ENCODE data around the gene FANCI. TPM values are rescaled to one million over a fixed set of nuclear protein-coding genes. Genes with fewer than 3 reads are reported as not detected.
A peak's percentile ranks its signal among the peaks of the same experiment; 100 is the strongest.

Gene FANCI
- total RNA-seq, 1 donor from 2014 or later, result 66.8 TPM

- H3K27ac Mint-ChIP-seq, result no peak overlapping the region
- DNase-seq (ENCODE audit: extremely low spot score, unreplicated experiment), result no peak
- peaks cover 8% of the 10 kb centered on the region for H3K36me3 Mint-ChIP-seq
- no peak overlapping the region for H3K4me3 Mint-ChIP-seq
- no peaks in the 10 kb centered on the region for H3K27me3 Mint-ChIP-seq
- TF ChIP-seq CTCF (conservative IDR thresholded peaks at IDR 0.05), result no peak
- H3K9me3 Mint-ChIP-seq, result no peaks in the 10 kb centered on the region
- H3K4me1 Mint-ChIP-seq (ENCODE audit: unreplicated experiment), result peaks cover 24% of the 10 kb centered on the region
Observed at GRCh38 chr15:89201465-89202005, 42.2 kb upstream of the FANCI start.

- no peaks in the 10 kb centered on the region for H3K9me3 Mint-ChIP-seq
- H3K4me1 Mint-ChIP-seq (ENCODE audit: unreplicated experiment), result peaks cover 14% of the 10 kb centered on the region
- DNase-seq (ENCODE audit: extremely low spot score, unreplicated experiment), result no peak
- no peak for TF ChIP-seq CTCF (conservative IDR thresholded peaks at IDR 0.05)
- H3K36me3 Mint-ChIP-seq, result peaks cover 4% of the 10 kb centered on the region
- no peak overlapping the region for H3K27ac Mint-ChIP-seq
- H3K27me3 Mint-ChIP-seq, result peaks cover 5% of the 10 kb centered on the region
- no peak overlapping the region for H3K4me3 Mint-ChIP-seq
Observed at GRCh38 chr15:89203705-89204273, 40.0 kb upstream of the FANCI start.

- TF ChIP-seq CTCF (conservative IDR thresholded peaks at IDR 0.05), result no peak
- H3K36me3 Mint-ChIP-seq, result peaks cover 3% of the 10 kb centered on the region
- H3K27ac Mint-ChIP-seq, result no peak overlapping the region
- no peak for DNase-seq (ENCODE audit: extremely low spot score, unreplicated experiment)
- H3K9me3 Mint-ChIP-seq, result no peaks in the 10 kb centered on the region
- H3K4me3 Mint-ChIP-seq, result no peak overlapping the region
- H3K4me1 Mint-ChIP-seq (ENCODE audit: unreplicated experiment), result peaks cover 6% of the 10 kb centered on the region
- H3K27me3 Mint-ChIP-seq, result peaks cover 5% of the 10 kb centered on the region
Observed at GRCh38 chr15:89205991-89206585, 37.7 kb upstream of the FANCI start.

- peak; percentile 85 for DNase-seq (ENCODE audit: extremely low spot score, unreplicated experiment)
- no peaks in the 10 kb centered on the region for H3K9me3 Mint-ChIP-seq
- no peaks in the 10 kb centered on the region for H3K36me3 Mint-ChIP-seq
- peaks cover 5% of the 10 kb centered on the region for H3K27me3 Mint-ChIP-seq
- no peak overlapping the region for H3K27ac Mint-ChIP-seq
- peaks cover 6% of the 10 kb centered on the region for H3K4me1 Mint-ChIP-seq (ENCODE audit: unreplicated experiment)
- no peak overlapping the region for H3K4me3 Mint-ChIP-seq
- TF ChIP-seq CTCF (conservative IDR thresholded peaks at IDR 0.05), result peak; percentile 99
Observed at GRCh38 chr15:89206908-89207331, 36.9 kb upstream of the FANCI start.

- no peak for TF ChIP-seq CTCF (conservative IDR thresholded peaks at IDR 0.05)
- no peaks in the 10 kb centered on the region for H3K9me3 Mint-ChIP-seq
- no peaks in the 10 kb centered on the region for H3K36me3 Mint-ChIP-seq
- DNase-seq (ENCODE audit: extremely low spot score, unreplicated experiment), result no peak
- H3K27me3 Mint-ChIP-seq, result peaks cover 5% of the 10 kb centered on the region
- H3K4me3 Mint-ChIP-seq, result no peak overlapping the region
- peaks cover 6% of the 10 kb centered on the region for H3K4me1 Mint-ChIP-seq (ENCODE audit: unreplicated experiment)
- H3K27ac Mint-ChIP-seq, result no peak overlapping the region
Observed at GRCh38 chr15:89208256-89208655, 35.5 kb upstream of the FANCI start.
